ENCODE measurements around the gene LRP5.

DNA sequence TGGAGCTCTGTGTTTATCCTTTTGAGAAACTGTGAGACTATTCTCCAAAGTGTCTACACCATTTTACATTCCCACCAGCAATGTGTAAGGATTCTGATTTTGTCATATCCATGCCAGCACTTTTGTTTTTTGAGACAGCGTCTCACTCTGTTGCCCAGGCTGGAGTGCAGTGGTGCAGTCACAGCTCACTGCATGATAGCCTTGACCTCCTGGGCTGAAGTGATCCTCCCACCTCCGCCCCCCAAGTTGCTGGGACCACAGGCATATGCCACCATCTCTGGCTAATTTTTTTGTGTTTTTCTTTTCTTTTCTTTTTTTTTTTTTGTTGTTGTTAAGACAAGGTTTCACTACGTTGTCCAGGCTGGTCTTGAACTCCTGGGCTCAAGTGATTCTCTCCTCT lies 183.5 kb downstream of the LRP5 start:
- TF ChIP-seq, protein P1, sequence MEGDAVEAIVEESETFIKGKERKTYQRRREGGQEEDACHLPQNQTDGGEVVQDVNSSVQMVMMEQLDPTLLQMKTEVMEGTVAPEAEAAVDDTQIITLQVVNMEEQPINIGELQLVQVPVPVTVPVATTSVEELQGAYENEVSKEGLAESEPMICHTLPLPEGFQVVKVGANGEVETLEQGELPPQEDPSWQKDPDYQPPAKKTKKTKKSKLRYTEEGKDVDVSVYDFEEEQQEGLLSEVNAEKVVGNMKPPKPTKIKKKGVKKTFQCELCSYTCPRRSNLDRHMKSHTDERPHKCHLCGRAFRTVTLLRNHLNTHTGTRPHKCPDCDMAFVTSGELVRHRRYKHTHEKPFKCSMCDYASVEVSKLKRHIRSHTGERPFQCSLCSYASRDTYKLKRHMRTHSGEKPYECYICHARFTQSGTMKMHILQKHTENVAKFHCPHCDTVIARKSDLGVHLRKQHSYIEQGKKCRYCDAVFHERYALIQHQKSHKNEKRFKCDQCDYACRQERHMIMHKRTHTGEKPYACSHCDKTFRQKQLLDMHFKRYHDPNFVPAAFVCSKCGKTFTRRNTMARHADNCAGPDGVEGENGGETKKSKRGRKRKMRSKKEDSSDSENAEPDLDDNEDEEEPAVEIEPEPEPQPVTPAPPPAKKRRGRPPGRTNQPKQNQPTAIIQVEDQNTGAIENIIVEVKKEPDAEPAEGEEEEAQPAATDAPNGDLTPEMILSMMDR (conservative IDR thresholded peaks at IDR 0.05) = no peak
- no peak for TF ChIP-seq EZH2 (IDR thresholded peaks at IDR 0.05; ENCODE audit: low read depth)
